ENCODE data around the gene DUSP18.

- TF ChIP-seq ZBTB33 (IDR thresholded peaks at IDR 0.05), result no peak
- no peak for TF ChIP-seq CTCF (IDR thresholded peaks at IDR 0.05; ENCODE audit: low read depth, low read length, missing input control)
- TF ChIP-seq EGR1 (IDR thresholded peaks at IDR 0.05; ENCODE audit: low read depth in 2 of 2), result no peak
- TF ChIP-seq, protein P1, sequence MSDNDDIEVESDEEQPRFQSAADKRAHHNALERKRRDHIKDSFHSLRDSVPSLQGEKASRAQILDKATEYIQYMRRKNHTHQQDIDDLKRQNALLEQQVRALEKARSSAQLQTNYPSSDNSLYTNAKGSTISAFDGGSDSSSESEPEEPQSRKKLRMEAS (IDR thresholded peaks at IDR 0.05), result no peak
- TF ChIP-seq FOXA1 (IDR thresholded peaks at IDR 0.05), result no peak
- TF ChIP-seq, protein P2, sequence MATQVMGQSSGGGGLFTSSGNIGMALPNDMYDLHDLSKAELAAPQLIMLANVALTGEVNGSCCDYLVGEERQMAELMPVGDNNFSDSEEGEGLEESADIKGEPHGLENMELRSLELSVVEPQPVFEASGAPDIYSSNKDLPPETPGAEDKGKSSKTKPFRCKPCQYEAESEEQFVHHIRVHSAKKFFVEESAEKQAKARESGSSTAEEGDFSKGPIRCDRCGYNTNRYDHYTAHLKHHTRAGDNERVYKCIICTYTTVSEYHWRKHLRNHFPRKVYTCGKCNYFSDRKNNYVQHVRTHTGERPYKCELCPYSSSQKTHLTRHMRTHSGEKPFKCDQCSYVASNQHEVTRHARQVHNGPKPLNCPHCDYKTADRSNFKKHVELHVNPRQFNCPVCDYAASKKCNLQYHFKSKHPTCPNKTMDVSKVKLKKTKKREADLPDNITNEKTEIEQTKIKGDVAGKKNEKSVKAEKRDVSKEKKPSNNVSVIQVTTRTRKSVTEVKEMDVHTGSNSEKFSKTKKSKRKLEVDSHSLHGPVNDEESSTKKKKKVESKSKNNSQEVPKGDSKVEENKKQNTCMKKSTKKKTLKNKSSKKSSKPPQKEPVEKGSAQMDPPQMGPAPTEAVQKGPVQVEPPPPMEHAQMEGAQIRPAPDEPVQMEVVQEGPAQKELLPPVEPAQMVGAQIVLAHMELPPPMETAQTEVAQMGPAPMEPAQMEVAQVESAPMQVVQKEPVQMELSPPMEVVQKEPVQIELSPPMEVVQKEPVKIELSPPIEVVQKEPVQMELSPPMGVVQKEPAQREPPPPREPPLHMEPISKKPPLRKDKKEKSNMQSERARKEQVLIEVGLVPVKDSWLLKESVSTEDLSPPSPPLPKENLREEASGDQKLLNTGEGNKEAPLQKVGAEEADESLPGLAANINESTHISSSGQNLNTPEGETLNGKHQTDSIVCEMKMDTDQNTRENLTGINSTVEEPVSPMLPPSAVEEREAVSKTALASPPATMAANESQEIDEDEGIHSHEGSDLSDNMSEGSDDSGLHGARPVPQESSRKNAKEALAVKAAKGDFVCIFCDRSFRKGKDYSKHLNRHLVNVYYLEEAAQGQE (IDR thresholded peaks at IDR 0.05), result no peak
- TF ChIP-seq, protein P3, sequence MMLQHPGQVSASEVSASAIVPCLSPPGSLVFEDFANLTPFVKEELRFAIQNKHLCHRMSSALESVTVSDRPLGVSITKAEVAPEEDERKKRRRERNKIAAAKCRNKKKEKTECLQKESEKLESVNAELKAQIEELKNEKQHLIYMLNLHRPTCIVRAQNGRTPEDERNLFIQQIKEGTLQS (IDR thresholded peaks at IDR 0.05), result no peak
- TF ChIP-seq RXRA (IDR thresholded peaks at IDR 0.05), result no peak
- no peak for TF ChIP-seq YY1 (IDR thresholded peaks at IDR 0.05)
- TF ChIP-seq TAF1 (conservative IDR thresholded peaks at IDR 0.05), result no peak
- no peak for TF ChIP-seq GABPA (IDR thresholded peaks at IDR 0.05 in 1 of 2, conservative IDR thresholded peaks at IDR 0.05 in 1 of 2)
- TF ChIP-seq JUND (IDR thresholded peaks at IDR 0.05), result no peak
- no peak for TF ChIP-seq RAD21 (IDR thresholded peaks at IDR 0.05)
Observed at GRCh38 chr22:30614879-30615278, 52.8 kb downstream of the DUSP18 start.

Measured in liver (tissue), 3 donors.